Suprapubic skin (tissue), 4 donors: Measurements from ENCODE around the gene SEPTIN12.

Experiments
- POLR2A ChIP-seq, 2 donors: fragments of 450-650 bp; IDR thresholded peaks; one replicate each; pipeline ENCODE4 v1.6.1; 2017; ENCODE audit warnings: antibody characterized with exemption in 2 of 2, mild to moderate bottlenecking in 2 of 2, moderate library complexity in 2 of 2
- POLR2AphosphoS5 ChIP-seq, 3 donors: sonication (generic); formaldehyde crosslinking; IDR thresholded peaks; one replicate each; pipeline ENCODE4 v1.6.1; 2017; ENCODE audit warnings: antibody characterized with exemption in 3 of 3
- TF ChIP-seq, protein P1 (sequence below), 2 donors: fragments of 200-600 bp in 1 of 2; fragments of 450-650 bp in 1 of 2; sonication (generic) in 1 of 2; IDR thresholded peaks; one replicate each; pipeline ENCODE4 v1.5.1; 2016 to 2019; ENCODE audit warnings: antibody characterized with exemption in 2 of 2, mild to moderate bottlenecking in 1 of 2, moderate library complexity in 1 of 2

DNA sequence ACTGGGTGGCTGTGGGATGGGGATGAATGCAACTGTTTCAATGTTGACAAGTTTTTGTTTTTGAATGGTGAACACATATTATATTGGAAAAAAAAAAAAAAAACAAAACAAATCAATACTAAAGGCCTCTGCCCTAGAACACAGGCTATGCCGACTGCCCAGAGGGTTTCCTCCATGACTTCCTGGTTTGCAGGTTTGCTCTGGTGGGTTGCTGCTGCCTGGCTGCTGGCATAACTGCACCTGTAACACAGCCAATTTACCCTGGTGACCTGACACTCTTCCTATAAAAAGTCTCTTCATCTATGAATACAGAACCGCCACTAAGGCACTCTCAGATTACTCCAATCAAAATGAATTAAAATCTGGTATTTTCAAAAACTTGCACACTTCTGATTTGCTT lies 48.6 kb upstream of the SEPTIN12 start:
- TF ChIP-seq POLR2A (IDR thresholded peaks at IDR 0.05): no peak
- TF ChIP-seq, protein P1, sequence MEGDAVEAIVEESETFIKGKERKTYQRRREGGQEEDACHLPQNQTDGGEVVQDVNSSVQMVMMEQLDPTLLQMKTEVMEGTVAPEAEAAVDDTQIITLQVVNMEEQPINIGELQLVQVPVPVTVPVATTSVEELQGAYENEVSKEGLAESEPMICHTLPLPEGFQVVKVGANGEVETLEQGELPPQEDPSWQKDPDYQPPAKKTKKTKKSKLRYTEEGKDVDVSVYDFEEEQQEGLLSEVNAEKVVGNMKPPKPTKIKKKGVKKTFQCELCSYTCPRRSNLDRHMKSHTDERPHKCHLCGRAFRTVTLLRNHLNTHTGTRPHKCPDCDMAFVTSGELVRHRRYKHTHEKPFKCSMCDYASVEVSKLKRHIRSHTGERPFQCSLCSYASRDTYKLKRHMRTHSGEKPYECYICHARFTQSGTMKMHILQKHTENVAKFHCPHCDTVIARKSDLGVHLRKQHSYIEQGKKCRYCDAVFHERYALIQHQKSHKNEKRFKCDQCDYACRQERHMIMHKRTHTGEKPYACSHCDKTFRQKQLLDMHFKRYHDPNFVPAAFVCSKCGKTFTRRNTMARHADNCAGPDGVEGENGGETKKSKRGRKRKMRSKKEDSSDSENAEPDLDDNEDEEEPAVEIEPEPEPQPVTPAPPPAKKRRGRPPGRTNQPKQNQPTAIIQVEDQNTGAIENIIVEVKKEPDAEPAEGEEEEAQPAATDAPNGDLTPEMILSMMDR (IDR thresholded peaks at IDR 0.05): no peak
- TF ChIP-seq POLR2AphosphoS5 (IDR thresholded peaks at IDR 0.05): no peak
